ENCODE measurements around the gene ICE2. TPM values are rescaled to one million over a fixed set of nuclear protein-coding genes. Genes with fewer than 3 reads are reported as not detected.
A peak's percentile ranks its signal among the peaks of the same experiment; 100 is the strongest.

Gene ICE2
- total RNA-seq, 3 donors from 2014 or later (not counting 1 experiment from before 2014, with no cell fraction given): 21.7 to 36.7 (median 32.9) TPM

GRCh38 chr15:60476713-60477112 is 2.2 kb downstream of the ICE2 start:
- H3K9me3 ChIP-seq (ENCODE audit: control insufficient read depth, insufficient read depth, low read length): no peaks in the 10 kb centered on the region
- H3K4me1 ChIP-seq (ENCODE audit: control insufficient read depth, insufficient read depth, low read length): peaks cover 11% of the 10 kb centered on the region
- ATAC-seq: no peak
- Mint-ChIP-seq H3K27me3 (ENCODE audit: low read depth in 2 of 2) (no peaks in the 10 kb centered on the region), H3K9me3 (no peaks in the 10 kb centered on the region), H3K4me1 (peaks cover 35 to 44% of the 10 kb centered on the region in 2 donors), H3K36me3 (peaks cover 7% of the 10 kb centered on the region), H3K27ac (peak overlapping the region in 1 of 2 donors; percentile 34), H3K4me3 (no peak overlapping the region)
- H3K4me3 ChIP-seq (ENCODE audit: low read length): no peak overlapping the region
- intact Hi-C loops (cut with micrococcal nuclease): no loop called here
- TF ChIP-seq CTCF (IDR thresholded peaks at IDR 0.05): no peak
- H3K27ac ChIP-seq (ENCODE audit: low read length): no peak overlapping the region
- no peak for DNase-seq
- WGBS (ENCODE audit: insufficient coverage): 96% methylated on average over 3 of the region's 3 CpGs
- peaks cover 20% of the 10 kb centered on the region for H3K36me3 ChIP-seq (ENCODE audit: control insufficient read depth, insufficient read depth, low read length)
- H3K27me3 ChIP-seq (ENCODE audit: control insufficient read depth, insufficient read depth, low read length): no peaks in the 10 kb centered on the region

- Mint-ChIP-seq H3K9me3 (no peaks in the 10 kb centered on the region), H3K27me3 (ENCODE audit: low read depth in 2 of 2) (no peaks in the 10 kb centered on the region), H3K4me1 (peaks cover 15 to 22% of the 10 kb centered on the region in 2 donors), H3K36me3 (peaks cover 7% of the 10 kb centered on the region), H3K4me3 (no peak overlapping the region), H3K27ac (no peak overlapping the region)
- H3K27ac ChIP-seq (ENCODE audit: low read length): no peak overlapping the region
- no peaks in the 10 kb centered on the region for H3K27me3 ChIP-seq (ENCODE audit: control insufficient read depth, insufficient read depth, low read length)
- H3K9me3 ChIP-seq (ENCODE audit: control insufficient read depth, insufficient read depth, low read length): no peaks in the 10 kb centered on the region
- intact Hi-C loops (cut with micrococcal nuclease): no loop called here
- DNase-seq: no peak
- peaks cover 27% of the 10 kb centered on the region for H3K36me3 ChIP-seq (ENCODE audit: control insufficient read depth, insufficient read depth, low read length)
- no peak for ATAC-seq
- peaks cover 5% of the 10 kb centered on the region for H3K4me1 ChIP-seq (ENCODE audit: control insufficient read depth, insufficient read depth, low read length)
- WGBS (ENCODE audit: insufficient coverage): 94% methylated on average over 3 of the region's 3 CpGs
- no peak for TF ChIP-seq CTCF (IDR thresholded peaks at IDR 0.05)
- H3K4me3 ChIP-seq (ENCODE audit: low read length): no peak overlapping the region
These were observed 5.8 kb downstream of the ICE2 start for GRCh38 chr15:60473135-60473534.

GRCh38 chr15:60471314-60471713 is 7.6 kb downstream of the ICE2 start:
- H3K36me3 Mint-ChIP-seq: peaks cover 7% of the 10 kb centered on the region
- H3K27me3 Mint-ChIP-seq (ENCODE audit: low read depth in 2 of 2): no peaks in the 10 kb centered on the region
- peaks cover 2 to 12% of the 10 kb centered on the region in 2 donors for H3K4me1 Mint-ChIP-seq
- 92% methylated on average over 3 of the region's 4 CpGs for WGBS (ENCODE audit: insufficient coverage)
- intact Hi-C loops (cut with micrococcal nuclease): no loop called here
- ATAC-seq: no peak
- Histone ChIP-seq H3K9me3 (ENCODE audit: control insufficient read depth, insufficient read depth, low read length) (no peaks in the 10 kb centered on the region), H3K36me3 (ENCODE audit: control insufficient read depth, insufficient read depth, low read length) (peaks cover 40% of the 10 kb centered on the region), H3K27ac (ENCODE audit: low read length) (no peak overlapping the region), H3K4me3 (ENCODE audit: low read length) (no peak overlapping the region), H3K4me1 (ENCODE audit: control insufficient read depth, insufficient read depth, low read length) (no peaks in the 10 kb centered on the region), H3K27me3 (ENCODE audit: control insufficient read depth, insufficient read depth, low read length) (no peaks in the 10 kb centered on the region)
- no peak for TF ChIP-seq CTCF (IDR thresholded peaks at IDR 0.05)
- DNase-seq: no peak
- no peak overlapping the region for H3K4me3 Mint-ChIP-seq
- H3K27ac Mint-ChIP-seq: no peak overlapping the region
- no peaks in the 10 kb centered on the region for H3K9me3 Mint-ChIP-seq

GRCh38 chr15:60469893-60470641 is 8.9 kb downstream of the ICE2 start:
- no peaks in the 10 kb centered on the region for H3K9me3 ChIP-seq (ENCODE audit: control insufficient read depth, insufficient read depth, low read length)
- no peak for ATAC-seq
- H3K4me3 ChIP-seq (ENCODE audit: low read length): no peak overlapping the region
- TF ChIP-seq CTCF (IDR thresholded peaks at IDR 0.05): no peak
- H3K9me3 Mint-ChIP-seq: no peaks in the 10 kb centered on the region
- H3K27ac Mint-ChIP-seq: no peak overlapping the region
- DNase-seq: no peak
- no peak overlapping the region for H3K4me3 Mint-ChIP-seq
- peaks cover 0 to 11% of the 10 kb centered on the region in 2 donors for H3K4me1 Mint-ChIP-seq
- intact Hi-C loops (cut with micrococcal nuclease): no loop called here
- H3K4me1 ChIP-seq (ENCODE audit: control insufficient read depth, insufficient read depth, low read length): no peaks in the 10 kb centered on the region
- H3K36me3 ChIP-seq (ENCODE audit: control insufficient read depth, insufficient read depth, low read length): peaks cover 43% of the 10 kb centered on the region
- peaks cover 7% of the 10 kb centered on the region for H3K36me3 Mint-ChIP-seq
- no peak overlapping the region for H3K27ac ChIP-seq (ENCODE audit: low read length)
- H3K27me3 Mint-ChIP-seq (ENCODE audit: low read depth in 2 of 2): no peaks in the 10 kb centered on the region
- H3K27me3 ChIP-seq (ENCODE audit: control insufficient read depth, insufficient read depth, low read length): no peaks in the 10 kb centered on the region

Data from natural killer cell (primary cell).